Measurements from ENCODE around the gene CRYBA4.

DNA sequence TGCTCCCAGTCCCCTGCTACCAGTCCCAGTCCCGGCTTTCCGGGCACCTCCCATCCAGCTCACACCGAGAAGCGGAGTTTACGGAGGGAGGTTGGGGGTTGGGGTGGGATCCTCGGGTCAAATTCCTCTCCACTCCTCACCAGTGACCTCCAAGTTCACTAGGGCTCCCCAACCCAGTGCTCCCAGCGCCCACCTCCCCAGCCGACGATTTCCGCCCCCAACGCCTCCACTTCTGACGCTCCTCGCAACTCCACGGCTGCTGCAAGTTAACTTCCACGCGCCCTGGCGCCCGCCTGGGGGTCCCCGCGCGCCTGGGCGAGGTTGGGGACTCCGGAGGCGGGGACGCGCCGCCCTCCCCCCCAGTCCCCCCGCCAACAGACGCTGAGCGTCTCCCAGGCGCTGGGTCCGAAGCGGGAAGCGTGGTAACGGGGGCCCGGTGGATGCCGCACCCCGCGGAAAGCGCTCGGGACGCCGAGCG, 32.4 kb upstream of the CRYBA4 start:
- TF ChIP-seq, protein P1, sequence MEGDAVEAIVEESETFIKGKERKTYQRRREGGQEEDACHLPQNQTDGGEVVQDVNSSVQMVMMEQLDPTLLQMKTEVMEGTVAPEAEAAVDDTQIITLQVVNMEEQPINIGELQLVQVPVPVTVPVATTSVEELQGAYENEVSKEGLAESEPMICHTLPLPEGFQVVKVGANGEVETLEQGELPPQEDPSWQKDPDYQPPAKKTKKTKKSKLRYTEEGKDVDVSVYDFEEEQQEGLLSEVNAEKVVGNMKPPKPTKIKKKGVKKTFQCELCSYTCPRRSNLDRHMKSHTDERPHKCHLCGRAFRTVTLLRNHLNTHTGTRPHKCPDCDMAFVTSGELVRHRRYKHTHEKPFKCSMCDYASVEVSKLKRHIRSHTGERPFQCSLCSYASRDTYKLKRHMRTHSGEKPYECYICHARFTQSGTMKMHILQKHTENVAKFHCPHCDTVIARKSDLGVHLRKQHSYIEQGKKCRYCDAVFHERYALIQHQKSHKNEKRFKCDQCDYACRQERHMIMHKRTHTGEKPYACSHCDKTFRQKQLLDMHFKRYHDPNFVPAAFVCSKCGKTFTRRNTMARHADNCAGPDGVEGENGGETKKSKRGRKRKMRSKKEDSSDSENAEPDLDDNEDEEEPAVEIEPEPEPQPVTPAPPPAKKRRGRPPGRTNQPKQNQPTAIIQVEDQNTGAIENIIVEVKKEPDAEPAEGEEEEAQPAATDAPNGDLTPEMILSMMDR (conservative IDR thresholded peaks at IDR 0.05) = no peak
- TF ChIP-seq EZH2 (IDR thresholded peaks at IDR 0.05; ENCODE audit: low read depth) = no peak

Measured in PC-9 (cell line).